GM18505 (cell line): ENCODE results near the gene TUBGCP4.

Experiments used
- ATAC-seq: cut with Tn5 transposase; IDR thresholded peaks from one replicate; pipeline ENCODE4 v1.9.1; 2021; ENCODE audit not compliant: unreplicated experiment
- POLR2A ChIP-seq: IDR thresholded peaks from 4 replicates; pipeline ENCODE4 v1.6.1; 2011; ENCODE audit warnings: borderline replicate concordance; ENCODE audit not compliant: insufficient read depth, insufficient read length; ENCODE audit errors: extremely low read depth

TUBGCP4 gene

DNA sequence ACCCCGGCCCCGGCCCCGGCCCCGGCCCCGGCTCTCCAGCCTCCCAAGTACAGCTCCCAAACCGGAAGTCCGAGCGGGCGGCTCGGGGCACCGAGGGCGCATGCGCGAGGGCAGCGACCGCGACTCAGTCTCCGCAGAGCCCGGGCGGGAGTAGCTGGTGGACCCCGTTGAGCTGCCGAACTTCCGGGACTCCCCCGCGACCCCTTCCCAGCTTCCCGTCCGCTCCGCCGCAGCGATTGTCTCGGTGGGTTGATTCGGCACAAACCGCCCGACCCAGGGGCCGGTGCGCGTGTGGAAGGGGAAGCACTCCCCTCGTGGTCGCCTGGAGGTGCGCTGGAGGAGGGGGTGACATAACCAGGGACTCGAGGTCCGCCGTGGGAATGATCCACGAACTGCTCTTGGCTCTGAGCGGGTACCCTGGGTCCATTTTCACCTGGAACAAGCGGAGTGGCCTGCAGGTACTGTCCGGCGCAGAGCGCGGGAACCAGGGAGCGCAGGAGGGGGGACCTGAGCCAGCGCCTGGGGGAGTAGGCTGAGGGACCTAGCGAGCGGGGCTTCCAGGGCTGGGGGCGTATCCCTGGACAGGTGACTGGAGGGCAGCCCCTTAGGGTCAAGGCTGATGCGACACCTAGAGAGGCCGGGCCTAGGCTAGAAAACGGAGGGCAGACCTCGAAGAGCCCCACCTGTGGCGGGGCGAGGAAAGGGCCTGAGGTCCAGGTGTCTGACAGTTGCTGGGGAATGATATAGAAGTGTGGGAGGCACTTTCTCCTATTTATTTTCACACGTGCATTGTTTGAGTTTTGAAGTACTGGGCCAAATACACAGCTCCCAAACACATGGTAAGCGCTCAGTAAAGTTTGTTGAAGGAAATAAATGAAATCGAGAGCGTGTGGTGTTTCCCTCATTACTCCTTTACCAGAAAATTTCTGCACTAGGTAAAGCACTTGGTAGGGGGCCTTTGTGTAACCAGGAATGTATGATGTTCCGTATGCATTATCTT lies at the start of gene TUBGCP4, which contains the start of gene ZSCAN29:
TUBGCP4 (plus strand) TSS at position 127 of the 1,000 bp plus-strand sequence; CDS start at position 381, 254 bp downstream.
ZSCAN29 (minus strand) TSS at position 69 of the 1,000 bp plus-strand sequence. CDS start 1,130 bp downstream, outside the sequence.
- TF ChIP-seq POLR2A, result peak; percentile 79
- peak; percentile 79 for ATAC-seq

DNA sequence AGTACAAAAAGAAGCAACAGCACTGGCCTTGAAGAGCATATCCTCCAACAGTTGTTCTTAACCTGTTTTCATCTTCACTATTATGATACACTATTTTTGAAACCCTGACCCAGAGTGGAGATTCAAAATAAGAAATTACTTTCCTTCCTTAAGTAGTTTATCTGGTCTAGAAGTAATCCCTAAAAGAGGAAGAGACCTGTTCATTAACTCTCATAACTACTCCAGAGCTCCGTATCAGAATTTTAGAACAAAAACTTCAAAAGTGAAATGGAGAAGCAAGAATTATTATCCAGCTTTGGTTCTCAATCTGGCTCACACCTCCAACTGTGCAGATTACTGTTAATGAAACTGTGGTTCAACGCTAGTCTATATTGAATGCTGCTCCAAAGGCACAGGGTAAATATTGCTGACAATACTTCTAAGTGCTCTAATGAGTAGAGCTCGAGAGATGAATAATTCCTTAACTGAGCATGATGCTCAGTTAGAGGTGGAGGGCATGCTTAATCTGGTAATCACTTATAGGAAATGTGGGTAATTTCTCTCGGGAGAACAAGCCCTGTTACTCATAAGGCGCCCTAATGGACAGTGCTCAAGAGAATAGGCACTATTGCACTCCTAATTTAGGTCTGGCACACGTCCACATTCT lies 45.7 kb upstream of the TUBGCP4 start:
- no peak for ATAC-seq
- TF ChIP-seq POLR2A, result no peak

DNA sequence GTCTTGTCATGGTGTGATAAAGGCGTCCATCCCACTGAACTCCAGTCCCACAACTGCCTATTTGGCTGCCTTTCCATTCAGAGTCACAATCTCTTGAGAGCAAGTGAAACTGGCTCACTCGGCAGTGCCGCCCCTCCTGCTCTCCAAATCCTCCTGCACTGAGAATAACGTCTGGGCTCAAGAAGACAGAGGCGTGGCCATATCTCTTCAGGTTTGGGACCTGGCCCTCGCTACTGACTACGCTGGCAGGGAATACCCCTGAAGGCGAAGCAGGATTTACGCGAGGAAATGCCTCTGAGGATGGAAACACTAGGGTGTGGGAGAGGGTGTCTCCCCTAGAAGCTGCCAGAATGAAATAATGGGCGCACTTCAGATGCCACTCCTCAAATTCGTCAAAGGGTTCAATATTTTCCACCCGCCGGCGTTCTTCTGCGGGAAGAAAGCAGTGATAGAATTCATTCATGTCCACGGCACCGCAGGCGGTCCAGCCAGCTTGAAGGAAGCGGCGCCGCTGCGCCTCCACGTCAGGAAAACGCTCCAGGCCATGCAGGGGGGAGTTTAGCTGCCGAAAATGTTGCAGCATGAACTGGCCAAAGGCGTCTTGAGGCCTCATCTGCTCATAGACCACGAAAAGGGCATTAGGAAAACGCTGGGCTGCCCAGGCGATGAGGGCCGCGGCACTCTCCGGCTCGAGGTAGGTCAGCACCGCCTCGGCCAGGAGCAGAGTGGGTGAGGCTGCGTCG lies 41.5 kb upstream of the TUBGCP4 start:
- ATAC-seq, result no peak

GRCh38 chr15:43329960-43330779 lies 40.7 kb upstream of the TUBGCP4 start, which contains the start of gene LCMT2:
Gene LCMT2, minus strand, starts transcription at chr15:43330573. Its CDS starts 84 bp downstream, at chr15:43330489.
- TF ChIP-seq POLR2A, result peak; percentile 93
- peak; percentile 75 for ATAC-seq

More for the DNA sequence above, 41.5 kb upstream of the TUBGCP4 start:
- TF ChIP-seq POLR2A, result no peak

- ATAC-seq, result peak; percentile 16
- TF ChIP-seq POLR2A, result no peak
These were observed 40.2 kb upstream of the TUBGCP4 start for GRCh38 chr15:43330780-43331087.

- no peak for TF ChIP-seq POLR2A
- ATAC-seq, result no peak
These were observed 24.6 kb upstream of the TUBGCP4 start for GRCh38 chr15:43346305-43346704.

DNA sequence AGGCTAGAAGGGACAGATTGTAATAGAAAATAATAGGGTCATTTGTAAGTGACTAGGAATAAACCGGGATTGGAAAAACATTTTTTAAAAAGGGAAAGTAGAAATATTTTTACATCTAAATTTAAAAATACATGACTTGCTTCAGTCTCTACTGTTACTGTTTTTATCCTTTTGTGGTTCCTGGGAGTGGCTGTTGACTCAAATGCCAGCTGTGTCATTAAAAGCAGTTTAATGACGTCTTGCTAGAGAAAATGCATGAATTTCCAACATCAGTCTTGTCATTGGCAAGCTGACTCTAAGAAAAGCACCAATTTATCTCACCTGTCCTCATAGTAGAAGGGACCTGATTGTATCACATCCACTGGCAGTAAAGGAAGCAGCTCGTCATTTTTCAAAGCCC lies 23.8 kb upstream of the TUBGCP4 start:
- TF ChIP-seq POLR2A, result no peak
- ATAC-seq, result no peak

DNA sequence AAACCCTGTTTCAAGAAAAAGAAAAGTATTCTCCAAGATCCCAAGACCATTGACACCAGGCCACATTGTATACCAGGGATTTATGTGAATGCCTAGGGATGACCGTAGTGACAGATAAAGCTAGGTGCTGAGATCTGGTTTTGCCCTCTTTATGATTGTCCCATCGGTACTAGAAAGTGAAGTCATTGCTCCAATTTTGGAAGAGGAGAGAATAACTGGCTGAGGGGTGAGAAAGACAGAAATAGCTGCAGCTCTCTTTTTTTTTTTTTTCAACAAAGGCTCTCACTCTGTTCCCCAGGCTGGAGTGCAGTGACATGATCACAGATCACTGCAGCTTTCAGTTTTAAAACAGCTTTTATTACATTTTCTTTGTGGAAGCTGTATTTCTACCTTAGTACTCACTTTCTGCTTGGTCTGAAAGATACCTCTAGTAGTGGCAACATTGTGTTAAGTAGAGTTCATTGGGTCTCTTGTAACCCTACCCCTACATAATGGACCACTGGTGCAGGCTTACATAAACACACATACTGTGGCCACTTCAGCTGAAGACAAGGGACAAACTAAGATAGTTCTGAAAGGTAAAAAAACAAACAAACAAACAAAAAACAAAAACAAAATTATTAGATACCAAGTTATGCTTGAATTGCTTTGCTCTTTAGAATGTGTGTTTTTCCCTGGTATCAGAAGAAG lies 18.1 kb upstream of the TUBGCP4 start:
- ATAC-seq, result no peak
- no peak for TF ChIP-seq POLR2A

DNA sequence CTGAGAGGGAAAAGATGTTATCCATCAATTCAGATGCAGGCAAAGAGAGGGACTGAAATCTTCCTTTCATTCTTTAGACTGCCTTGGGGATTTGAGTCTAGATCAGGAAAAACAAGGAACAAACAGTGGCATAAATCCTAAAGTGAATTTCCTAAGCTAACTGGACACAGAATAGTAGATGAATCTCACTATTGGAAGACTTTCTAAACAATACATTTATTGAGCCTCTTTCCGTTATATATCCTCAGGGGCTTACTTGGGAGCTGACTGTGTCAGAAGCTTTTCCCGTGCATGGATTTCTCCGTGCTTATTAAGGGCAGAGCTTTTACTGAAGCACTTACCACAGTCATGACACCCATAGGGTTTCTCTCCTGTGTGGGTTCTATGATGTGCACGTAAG lies 10.1 kb upstream of the TUBGCP4 start:
- no peak for ATAC-seq
- TF ChIP-seq POLR2A, result no peak

DNA sequence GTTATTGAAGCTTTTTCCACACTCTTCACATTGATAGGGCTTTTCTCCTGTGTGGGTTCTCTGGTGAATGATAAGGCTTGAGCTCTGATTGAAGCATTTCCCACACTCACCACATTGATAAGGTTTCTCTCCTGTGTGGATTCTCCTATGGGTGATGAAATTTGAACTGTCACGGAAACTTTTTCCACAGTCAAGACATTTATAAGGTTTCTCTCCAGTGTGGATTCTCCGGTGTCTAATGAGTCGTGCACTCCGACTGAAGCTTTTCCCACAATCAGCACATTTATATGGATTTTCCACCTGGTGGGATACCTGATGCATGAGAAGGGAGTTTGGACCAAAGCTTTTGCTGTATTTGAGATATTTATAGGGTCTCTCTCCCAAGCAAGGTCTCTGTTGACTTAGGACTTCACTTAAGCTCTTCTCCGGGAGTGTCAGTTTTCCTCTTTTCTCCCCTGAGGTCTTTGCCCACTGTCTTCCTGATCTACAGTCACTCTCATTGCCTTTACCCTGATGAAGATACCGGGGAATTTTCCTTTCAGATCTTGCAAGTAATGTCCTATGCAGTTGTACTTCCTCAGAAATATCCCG lies 9.5 kb upstream of the TUBGCP4 start:
- no peak for TF ChIP-seq POLR2A
- no peak for ATAC-seq

DNA sequence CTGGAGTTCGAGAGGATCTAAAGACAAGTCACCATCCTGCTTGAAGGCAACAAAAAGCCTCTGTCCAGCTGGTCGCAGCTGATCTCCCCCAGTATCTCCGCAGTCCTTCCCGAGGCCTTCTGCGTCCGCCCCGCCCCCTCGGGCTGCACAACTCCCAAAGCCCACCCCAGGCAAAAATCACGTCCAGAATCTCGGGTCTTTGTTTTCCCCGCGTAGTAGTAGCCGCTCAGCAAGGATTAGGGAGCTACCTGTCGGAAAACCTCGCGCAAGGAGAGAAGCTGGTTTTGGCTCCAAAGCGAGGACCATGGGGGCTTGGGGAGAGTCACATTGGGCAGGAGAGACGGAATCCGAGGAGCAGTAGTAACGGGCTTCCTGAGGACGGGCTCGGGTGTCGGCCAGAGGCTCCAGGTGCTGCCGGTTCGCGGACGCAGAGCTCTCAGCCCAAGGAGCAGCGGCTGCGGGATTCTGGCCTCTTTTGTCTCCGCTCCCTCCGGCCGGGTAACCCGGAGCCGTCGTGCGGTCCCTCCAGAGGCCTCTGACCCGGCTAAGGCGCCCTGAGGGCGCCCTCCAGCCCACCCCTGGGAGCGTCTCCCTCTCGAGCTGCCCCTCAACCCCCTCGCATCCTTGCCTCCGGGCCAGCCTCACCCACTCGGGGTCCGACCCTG lies 459 bp upstream of the TUBGCP4 start:
- ATAC-seq, result peak; percentile 34
- no peak for TF ChIP-seq POLR2A
